OCI-LY1 (cell line): Measurements from ENCODE around the gene CACNA1D.

ENCODE experiments used
- H2AFZ ChIP-seq: fragments of 200-600 bp; sonication (generic), shearing (Covaris generic); 2 replicates; pipeline ENCODE4 v1.6.0; 2014; ENCODE audit warnings: antibody characterized with exemption, mild to moderate bottlenecking, low read length
- H3F3A ChIP-seq: fragments of 200-600 bp; sonication (generic), shearing (Covaris generic); 2 replicates; pipeline ENCODE4 v1.6.0; 2014; ENCODE audit warnings: mild to moderate bottlenecking, antibody characterized with exemption, low read length, moderate library complexity; ENCODE audit not compliant: insufficient read depth
- H3K27ac ChIP-seq: fragments of 200-600 bp; sonication (generic); 2 replicates; pipeline ENCODE4 v1.5.1; 2014; ENCODE audit warnings: low read length, mixed run types, mild to moderate bottlenecking, low read depth; ENCODE audit not compliant: poor library complexity, severe bottlenecking
- H3K27me3 ChIP-seq: fragments of 200-600 bp; sonication (generic); 2 replicates; pipeline ENCODE4 v1.6.0; 2014; ENCODE audit warnings: antibody characterized with exemption, mild to moderate bottlenecking, low read length, moderate library complexity; ENCODE audit not compliant: insufficient read depth
- H3K36me3 ChIP-seq: fragments of 200-600 bp; sonication (generic); 2 replicates; pipeline ENCODE4 v1.6.1; 2014; ENCODE audit warnings: mild to moderate bottlenecking, antibody characterized with exemption, low read length, moderate library complexity, mixed read lengths; ENCODE audit not compliant: insufficient read depth
- H3K4me1 ChIP-seq: fragments of 200-600 bp; sonication (generic); 2 replicates; pipeline ENCODE4 v1.5.1; 2014; ENCODE audit warnings: mild to moderate bottlenecking, low read length, moderate library complexity; ENCODE audit not compliant: insufficient read depth, severe bottlenecking
- H3K4me2 ChIP-seq: fragments of 200-600 bp; sonication (generic), shearing (Covaris generic); 2 replicates; pipeline ENCODE4 v1.6.1; 2014; ENCODE audit warnings: low read length
- H3K4me3 ChIP-seq: fragments of 200-600 bp; sonication (generic); 2 replicates; pipeline ENCODE4 v1.5.1; 2014; ENCODE audit warnings: low read length, low read depth, mild to moderate bottlenecking, mixed read lengths; ENCODE audit not compliant: poor library complexity, severe bottlenecking
- H3K79me2 ChIP-seq: fragments of 200-600 bp; shearing (Covaris generic); 2 replicates; pipeline ENCODE4 v1.6.1; 2016; ENCODE audit warnings: mixed run types, low read length, mixed read lengths; ENCODE audit not compliant: insufficient read depth
- H3K9ac ChIP-seq: fragments of 200-600 bp; sonication (generic), shearing (Covaris generic); 2 replicates; pipeline ENCODE4 v1.6.1; 2014; ENCODE audit warnings: mild to moderate bottlenecking, low read length, mixed read lengths
- H3K9me2 ChIP-seq: fragments of 200-600 bp; sonication (generic), shearing (Covaris generic); 2 replicates; pipeline ENCODE4 v1.6.1; 2014; ENCODE audit warnings: low read depth, mild to moderate bottlenecking, low read length, mixed read lengths
- H3K9me3 ChIP-seq: fragments of 200-600 bp; shearing (Covaris generic); 2 replicates; pipeline ENCODE4 v1.6.1; 2014; ENCODE audit warnings: low read length, mixed read lengths
- H4K20me1 ChIP-seq: fragments of 200-600 bp; sonication (generic), shearing (Covaris generic); 2 replicates; pipeline ENCODE4 v1.6.0; 2016; ENCODE audit warnings: mild to moderate bottlenecking, low read length; ENCODE audit not compliant: insufficient read depth
- EZH2 ChIP-seq: fragments of 200-600 bp; sonication (generic), shearing (Covaris generic); IDR thresholded peaks from 2 replicates; pipeline ENCODE4 v1.8.0; 2017; ENCODE audit warnings: borderline replicate concordance, mixed run types, mild to moderate bottlenecking, antibody characterized with exemption, low read length, moderate library complexity, mixed read lengths
- TF ChIP-seq, protein P1 (sequence below): fragments of 200-600 bp; sonication (generic), shearing (Covaris generic); IDR thresholded peaks from 2 replicates; pipeline ENCODE4 v1.5.1; 2017; ENCODE audit warnings: mild to moderate bottlenecking, antibody characterized with exemption, low read length, moderate library complexity, mixed read lengths

The CACNA1D gene

DNA sequence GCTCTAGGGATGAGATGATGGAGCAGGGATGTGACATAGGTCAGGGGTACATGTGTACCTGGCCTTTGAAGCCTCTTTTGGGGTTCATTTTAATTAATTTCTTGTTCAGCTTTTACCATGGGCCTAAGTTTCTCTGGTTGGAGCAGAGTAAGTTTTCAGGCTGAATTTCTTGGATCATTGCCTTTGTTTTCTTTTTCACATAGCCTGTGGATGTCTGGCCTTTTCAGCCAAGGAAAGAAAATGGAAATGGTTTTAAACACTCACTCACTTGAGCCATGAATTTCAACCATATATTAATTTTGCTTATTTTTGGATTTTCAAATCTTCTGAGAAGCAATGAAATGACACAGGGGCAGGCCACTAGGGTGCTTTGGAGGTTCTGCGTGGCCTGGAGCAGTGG, 30.2 kb downstream of the CACNA1D start:
- Histone ChIP-seq H3K36me3 (no peaks in the 10 kb centered on the region), H3K9ac (no peak overlapping the region), H3K27me3 (no peaks in the 10 kb centered on the region), H3K79me2 (no peaks in the 10 kb centered on the region), H3K9me2 (no peaks in the 10 kb centered on the region), H3K4me1 (no peaks in the 10 kb centered on the region), H3K27ac (no peak overlapping the region), H2AFZ (no peak overlapping the region), H4K20me1 (no peaks in the 10 kb centered on the region), H3F3A (no peaks in the 10 kb centered on the region), H3K4me3 (no peak overlapping the region), H3K9me3 (no peaks in the 10 kb centered on the region), H3K4me2 (no peak overlapping the region)
- TF ChIP-seq, protein P1, sequence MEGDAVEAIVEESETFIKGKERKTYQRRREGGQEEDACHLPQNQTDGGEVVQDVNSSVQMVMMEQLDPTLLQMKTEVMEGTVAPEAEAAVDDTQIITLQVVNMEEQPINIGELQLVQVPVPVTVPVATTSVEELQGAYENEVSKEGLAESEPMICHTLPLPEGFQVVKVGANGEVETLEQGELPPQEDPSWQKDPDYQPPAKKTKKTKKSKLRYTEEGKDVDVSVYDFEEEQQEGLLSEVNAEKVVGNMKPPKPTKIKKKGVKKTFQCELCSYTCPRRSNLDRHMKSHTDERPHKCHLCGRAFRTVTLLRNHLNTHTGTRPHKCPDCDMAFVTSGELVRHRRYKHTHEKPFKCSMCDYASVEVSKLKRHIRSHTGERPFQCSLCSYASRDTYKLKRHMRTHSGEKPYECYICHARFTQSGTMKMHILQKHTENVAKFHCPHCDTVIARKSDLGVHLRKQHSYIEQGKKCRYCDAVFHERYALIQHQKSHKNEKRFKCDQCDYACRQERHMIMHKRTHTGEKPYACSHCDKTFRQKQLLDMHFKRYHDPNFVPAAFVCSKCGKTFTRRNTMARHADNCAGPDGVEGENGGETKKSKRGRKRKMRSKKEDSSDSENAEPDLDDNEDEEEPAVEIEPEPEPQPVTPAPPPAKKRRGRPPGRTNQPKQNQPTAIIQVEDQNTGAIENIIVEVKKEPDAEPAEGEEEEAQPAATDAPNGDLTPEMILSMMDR: no peak
- TF ChIP-seq EZH2: no peak

DNA sequence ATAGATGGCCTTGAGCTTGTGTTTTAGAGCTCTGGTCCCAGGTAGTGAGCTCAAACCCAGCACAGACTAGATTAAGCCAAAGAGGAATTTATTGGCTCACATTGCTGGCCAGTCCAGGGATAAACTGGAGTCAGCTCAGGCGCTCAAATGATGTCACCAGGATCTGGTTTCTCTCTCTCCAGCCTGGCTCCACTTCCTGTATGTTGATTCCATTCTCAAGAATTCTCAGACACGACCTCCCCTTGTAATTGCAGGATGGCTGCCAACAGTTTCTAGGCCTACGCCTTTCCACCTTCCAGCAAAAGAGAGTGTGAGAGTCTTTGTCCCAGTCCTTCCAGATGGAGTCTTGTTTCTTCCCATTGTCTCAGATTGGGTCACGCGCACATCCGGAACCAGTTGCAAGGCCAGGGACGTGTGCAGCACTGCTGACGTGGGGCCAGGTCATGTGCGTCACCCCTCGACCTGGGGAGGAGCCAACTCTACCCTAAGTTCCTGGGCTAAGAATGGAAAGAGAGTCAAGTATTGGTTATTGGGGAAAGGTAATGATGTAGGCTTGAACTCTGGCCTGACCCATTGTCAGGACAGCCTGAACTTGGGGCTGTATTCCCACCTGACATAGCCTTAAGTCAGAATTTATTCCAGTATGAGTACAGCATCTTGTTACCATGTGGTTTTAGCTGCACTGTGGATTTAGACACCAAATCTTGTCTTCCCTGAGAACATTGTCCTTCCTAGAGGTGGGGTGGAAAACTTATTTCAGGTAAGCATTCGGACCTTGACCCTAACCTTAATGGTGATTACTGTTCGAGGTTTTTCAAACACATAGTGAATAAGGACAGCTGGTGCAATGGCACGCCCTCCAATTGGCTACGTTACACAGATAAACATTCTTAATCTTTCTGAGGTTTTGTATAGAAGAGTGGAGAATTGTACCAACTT, 31.6 kb downstream of the CACNA1D start:
- no peaks in the 10 kb centered on the region for H3F3A ChIP-seq
- TF ChIP-seq EZH2: no peak
- TF ChIP-seq, protein P1: no peak
- no peaks in the 10 kb centered on the region for H4K20me1 ChIP-seq
- no peaks in the 10 kb centered on the region for H3K36me3 ChIP-seq
- H3K4me1 ChIP-seq: no peaks in the 10 kb centered on the region
- H3K27ac ChIP-seq: no peak overlapping the region
- H3K4me3 ChIP-seq: no peak overlapping the region
- no peaks in the 10 kb centered on the region for H3K27me3 ChIP-seq
- H3K9me3 ChIP-seq: no peaks in the 10 kb centered on the region
- no peaks in the 10 kb centered on the region for H3K9me2 ChIP-seq
- no peaks in the 10 kb centered on the region for H3K79me2 ChIP-seq
- H3K4me2 ChIP-seq: no peak overlapping the region
- no peak overlapping the region for H3K9ac ChIP-seq
- H2AFZ ChIP-seq: no peak overlapping the region

DNA sequence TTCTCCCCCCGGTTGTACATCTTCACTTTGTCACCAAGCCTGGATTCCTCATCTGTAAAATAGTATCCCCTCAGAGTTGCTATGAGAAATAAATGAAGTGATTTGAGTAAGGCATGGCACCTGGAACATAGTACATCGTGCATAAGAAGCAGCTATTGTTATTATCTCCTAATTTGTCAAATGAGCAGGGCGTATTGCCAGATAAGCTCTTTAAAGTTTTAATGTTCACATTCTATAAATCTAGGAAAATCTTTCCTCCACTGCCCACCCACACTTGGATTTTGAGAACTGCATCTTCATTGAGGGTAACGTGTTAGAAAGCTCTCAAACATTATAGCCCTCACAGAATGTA, 32.3 kb downstream of the CACNA1D start:
- Histone ChIP-seq H2AFZ (no peak overlapping the region), H4K20me1 (no peaks in the 10 kb centered on the region), H3K9me3 (no peaks in the 10 kb centered on the region), H3K79me2 (no peaks in the 10 kb centered on the region), H3K27ac (no peak overlapping the region), H3F3A (no peaks in the 10 kb centered on the region), H3K4me3 (no peak overlapping the region), H3K36me3 (no peaks in the 10 kb centered on the region), H3K9ac (no peak overlapping the region), H3K4me1 (no peaks in the 10 kb centered on the region), H3K27me3 (no peaks in the 10 kb centered on the region), H3K4me2 (no peak overlapping the region), H3K9me2 (no peaks in the 10 kb centered on the region)
- TF ChIP-seq, protein P1: no peak
- TF ChIP-seq EZH2: no peak
